ENCODE results near the gene BCO1. TPM values are rescaled to one million over a fixed set of nuclear protein-coding genes. Genes with fewer than 3 reads are reported as not detected.
A peak's percentile ranks its signal among the peaks of the same experiment; 100 is the strongest.

The BCO1 gene
- total RNA-seq, 2 experiments from 2014 or later = not detected

- Mint-ChIP-seq H3K4me3 (no peak overlapping the region), H3K9me3 (no peaks in the 10 kb centered on the region), H3K27me3 (peaks cover 14% of the 10 kb centered on the region), H3K4me1 (ENCODE audit: low read depth) (no peaks in the 10 kb centered on the region), H3K36me3 (ENCODE audit: low read depth) (no peaks in the 10 kb centered on the region), H3K27ac (no peak overlapping the region)
- no peak for DNase-seq
- ChIA-PET POLR2A (no interaction called here), CTCF (interaction anchor here (1.0 to 1.6 kb wide), 2 partner anchors 163 to 184 kb away, joined by 3 read pairs; partner anchors contain the start of gene ATMIN)
- ATAC-seq = no peak
- TF ChIP-seq CTCF (IDR thresholded peaks at IDR 0.05) = no peak
- intact Hi-C loops (cut with micrococcal nuclease) = no loop called here
Measured at GRCh38 chr16:81198635-81199034, 39.9 kb upstream of the BCO1 start.

- H3K4me1 Mint-ChIP-seq (ENCODE audit: low read depth) = no peaks in the 10 kb centered on the region
- H3K36me3 Mint-ChIP-seq (ENCODE audit: low read depth) = no peaks in the 10 kb centered on the region
- TF ChIP-seq CTCF (IDR thresholded peaks at IDR 0.05) = no peak
- ChIA-PET CTCF (no interaction called here), POLR2A (no interaction called here)
- H3K9me3 Mint-ChIP-seq = no peaks in the 10 kb centered on the region
- H3K27me3 Mint-ChIP-seq = peaks cover 18% of the 10 kb centered on the region
- H3K4me3 Mint-ChIP-seq = no peak overlapping the region
- DNase-seq = no peak
- intact Hi-C loops (cut with micrococcal nuclease) = no loop called here
- no peak for ATAC-seq
- no peak overlapping the region for H3K27ac Mint-ChIP-seq
Measured at GRCh38 chr16:81201267-81201666, 37.2 kb upstream of the BCO1 start.

GRCh38 chr16:81204798-81205680, 33.5 kb upstream of the BCO1 start:
- H3K4me1 Mint-ChIP-seq (ENCODE audit: low read depth) = no peaks in the 10 kb centered on the region
- peak; percentile 33 for DNase-seq
- H3K27me3 Mint-ChIP-seq = peaks cover 10% of the 10 kb centered on the region

GRCh38 chr16:81207076-81207475, 31.4 kb upstream of the BCO1 start:
- Mint-ChIP-seq H3K9me3 (no peaks in the 10 kb centered on the region), H3K4me3 (no peak overlapping the region), H3K36me3 (ENCODE audit: low read depth) (no peaks in the 10 kb centered on the region), H3K4me1 (ENCODE audit: low read depth) (no peaks in the 10 kb centered on the region), H3K27me3 (peaks cover 14% of the 10 kb centered on the region), H3K27ac (no peak overlapping the region)
- POLR2A ChIA-PET = no interaction called here
- intact Hi-C loops (cut with micrococcal nuclease) = no loop called here
- ATAC-seq (no peak), DNase-seq (no peak)
- no peak for TF ChIP-seq CTCF (IDR thresholded peaks at IDR 0.05)
- CTCF ChIA-PET = interaction anchor here (2.5 kb wide), 1 partner anchor 11 kb away, joined by 7 read pairs; no protein-coding TSS in a partner anchor

More at GRCh38 chr16:81204798-81205680, 33.5 kb upstream of the BCO1 start:
- TF ChIP-seq CTCF (IDR thresholded peaks at IDR 0.05) = peak; percentile 81
- intact Hi-C loops (cut with micrococcal nuclease) = no loop called here
- Mint-ChIP-seq H3K4me3 (no peak overlapping the region), H3K27ac (no peak overlapping the region), H3K36me3 (ENCODE audit: low read depth) (no peaks in the 10 kb centered on the region), H3K9me3 (no peaks in the 10 kb centered on the region)
- peak; percentile 47 for ATAC-seq
- CTCF ChIA-PET = interaction anchor here (0.7 to 2.5 kb wide), 31 partner anchors 8 to 545 kb away, joined by 3 to 16 read pairs (median 4); partner anchors contain the start of gene BCO1
- POLR2A ChIA-PET = no interaction called here

GRCh38 chr16:81210807-81211206, 27.7 kb upstream of the BCO1 start:
- no peak for ATAC-seq
- Mint-ChIP-seq H3K4me1 (ENCODE audit: low read depth) (no peaks in the 10 kb centered on the region), H3K36me3 (ENCODE audit: low read depth) (no peaks in the 10 kb centered on the region), H3K27me3 (peaks cover 12% of the 10 kb centered on the region), H3K4me3 (no peak overlapping the region), H3K27ac (no peak overlapping the region), H3K9me3 (no peaks in the 10 kb centered on the region)
- ChIA-PET POLR2A (no interaction called here), CTCF (no interaction called here)
- DNase-seq = no peak
- intact Hi-C loops (cut with micrococcal nuclease) = no loop called here
- TF ChIP-seq CTCF (IDR thresholded peaks at IDR 0.05) = no peak

Data from activated CD8-positive, alpha-beta T cell treated with anti-CD3 and anti-CD28 coated beads for 36 hours (primary cell).